A673 (cell line): ENCODE data around the gene WDR62. TPM values are rescaled to one million over a fixed set of nuclear protein-coding genes. Genes with fewer than 3 reads are reported as not detected.

Source experiments
- BruUV-seq: library from RNA; stranded (reverse); fragments of 400-500 nt; replicated peaks from 2 replicates; lab custom pipeline; 2021; lab: Mats Ljungman, UMichigan
- CTCF ChIA-PET: fragments of 300-600 bp; sonication (Branson Sonifier 250); formaldehyde crosslinking; loops from one replicate; lab custom pipeline; 2022; ENCODE audit warnings: antibody characterized with exemption; lab: Charles Lee
- POLR2A ChIA-PET: fragments of 300-600 bp; sonication (Branson Sonifier 250); formaldehyde crosslinking; loops from one replicate; lab custom pipeline; 2022; ENCODE audit warnings: antibody characterized with exemption; ENCODE audit not compliant: low non-redundant PET; lab: Charles Lee
- DNase-seq: peaks from one replicate; pipeline ENCODE4 v3.0.0-alpha.2; 2015; ENCODE audit warnings: low spot score
- H3K27ac ChIP-seq: fragments of 200-600 bp; sonication (generic); 2 replicates; pipeline ENCODE4 v1.5.1; 2016; ENCODE audit warnings: mixed run types, low read depth, mild to moderate bottlenecking, mixed read lengths, antibody characterized with exemption, low read length; ENCODE audit not compliant: poor library complexity, severe bottlenecking
- H3K27me3 ChIP-seq: fragments of 200-600 bp; sonication (generic); replicated peaks from 2 replicates; pipeline ENCODE4 v1.6.1; 2017; ENCODE audit warnings: mixed run types, low read depth, mild to moderate bottlenecking, mixed read lengths, antibody characterized with exemption, low read length; ENCODE audit not compliant: insufficient read depth, poor library complexity
- H3K36me3 ChIP-seq: fragments of 200-600 bp; sonication (generic); 2 replicates; pipeline ENCODE4 v1.6.1; 2016; ENCODE audit warnings: mixed run types, mild to moderate bottlenecking, mixed read lengths, antibody characterized with exemption, low read length; ENCODE audit not compliant: insufficient read depth, poor library complexity, severe bottlenecking
- H3K4me1 ChIP-seq: fragments of 200-600 bp; sonication (generic); 2 replicates; pipeline ENCODE4 v1.6.1; 2017; ENCODE audit warnings: mixed run types, mild to moderate bottlenecking, mixed read lengths, antibody characterized with exemption, low read length; ENCODE audit not compliant: insufficient read depth, poor library complexity, severe bottlenecking
- H3K4me3 ChIP-seq: fragments of 200-600 bp; sonication (generic); 2 replicates; pipeline ENCODE4 v1.5.1; 2016; ENCODE audit warnings: low read depth, mixed run types, mild to moderate bottlenecking, mixed read lengths, low read length; ENCODE audit not compliant: poor library complexity, severe bottlenecking
- H3K9me3 ChIP-seq: fragments of 200-600 bp; sonication (generic); 2 replicates; pipeline ENCODE4 v1.6.1; 2016; ENCODE audit warnings: mixed run types, low read depth, mild to moderate bottlenecking, mixed read lengths, antibody characterized with exemption, low read length; ENCODE audit not compliant: poor library complexity, severe bottlenecking
- CTCF ChIP-seq: fragments of 300-800, 200-600 bp; sonication (generic); conservative IDR thresholded peaks from 2 replicates; pipeline ENCODE4 v1.5.1; 2017; ENCODE audit warnings: low read depth, mild to moderate bottlenecking, antibody characterized with exemption, low read length, moderate library complexity, mixed read lengths
- EZH2 ChIP-seq: fragments of 200-600 bp; sonication (generic); IDR thresholded peaks from 2 replicates; pipeline ENCODE4 v1.6.1; 2017; ENCODE audit warnings: borderline replicate concordance, low read depth, mild to moderate bottlenecking, mixed read lengths, antibody characterized with exemption, low read length; ENCODE audit not compliant: poor library complexity, severe bottlenecking
- intact Hi-C: fragments of 100-400 bp; cut with micrococcal nuclease; formaldehyde crosslinking; loops from one replicate; pipeline ENCODE4 v1.10.0; 2022; ENCODE audit not compliant: unreplicated experiment
- total RNA-seq: library from RNA; stranded (reverse); gene quantifications from 2 replicates; pipeline ENCODE4 v1.2.3, GENCODE V29; 2021

The WDR62 gene
- total RNA-seq, 1 experiment from 2014 or later = 40.4 TPM

- Histone ChIP-seq H3K4me3 (no peak overlapping the region), H3K36me3 (peaks cover 79% of the 10 kb centered on the region), H3K27me3 (no peaks in the 10 kb centered on the region), H3K27ac (no peak overlapping the region), H3K9me3 (no peaks in the 10 kb centered on the region), H3K4me1 (no peaks in the 10 kb centered on the region)
- ChIA-PET CTCF (no interaction called here), POLR2A (no interaction called here)
- intact Hi-C loops = no loop called here
- no TSS peak for BruUV-seq
- no peak for DNase-seq
- TF ChIP-seq CTCF (no peak), EZH2 (no peak)
Measured at GRCh38 chr19:36086326-36086725, 31.6 kb downstream of the WDR62 start.

- H3K4me3 ChIP-seq = no peak overlapping the region
- CTCF ChIA-PET = no interaction called here
- H3K27me3 ChIP-seq = no peaks in the 10 kb centered on the region
- peaks cover 60% of the 10 kb centered on the region for H3K36me3 ChIP-seq
- intact Hi-C loops = no loop called here
- no peak overlapping the region for H3K27ac ChIP-seq
- no peak for DNase-seq
- POLR2A ChIA-PET = no interaction called here
- no peak for TF ChIP-seq CTCF
- TF ChIP-seq EZH2 = no peak
- no peaks in the 10 kb centered on the region for H3K4me1 ChIP-seq
- BruUV-seq = no TSS peak
- H3K9me3 ChIP-seq = no peaks in the 10 kb centered on the region
Measured at GRCh38 chr19:36089847-36090246, 35.1 kb downstream of the WDR62 start.

- intact Hi-C loops = no loop called here
- TF ChIP-seq CTCF (no peak), EZH2 (no peak)
- no peaks in the 10 kb centered on the region for H3K27me3 ChIP-seq
- CTCF ChIA-PET = no interaction called here
- no peak overlapping the region for H3K4me3 ChIP-seq
- POLR2A ChIA-PET = no interaction called here
- no peak overlapping the region for H3K27ac ChIP-seq
- H3K36me3 ChIP-seq = peaks cover 55% of the 10 kb centered on the region
- DNase-seq = no peak
- H3K9me3 ChIP-seq = no peaks in the 10 kb centered on the region
- no TSS peak for BruUV-seq
- no peaks in the 10 kb centered on the region for H3K4me1 ChIP-seq
Measured at GRCh38 chr19:36090910-36091695, 36.4 kb downstream of the WDR62 start.
